HEK293T (cell line): ENCODE measurements around the gene GGTLC1.

Experiments used
- ARNT ChIP-seq: fragments of 450-650 bp; IDR thresholded peaks from 2 replicates; pipeline ENCODE4 v1.6.1; 2017; ENCODE audit warnings: mild to moderate bottlenecking
- BHLHE40 ChIP-seq: fragments of 450-650 bp; IDR thresholded peaks from 2 replicates; pipeline ENCODE4 v1.6.1; 2016; ENCODE audit warnings: mild to moderate bottlenecking, moderate library complexity, borderline replicate concordance
- FOXA1 ChIP-seq: fragments of 450-650 bp; IDR thresholded peaks from 2 replicates; pipeline ENCODE4 v1.6.1; 2016; ENCODE audit warnings: mild to moderate bottlenecking
- FOXK2 ChIP-seq: fragments of 450-650 bp; IDR thresholded peaks from 2 replicates; pipeline ENCODE4 v1.6.1; 2016; ENCODE audit warnings: mild to moderate bottlenecking
- FOXM1 ChIP-seq: fragments of 450-650 bp; IDR thresholded peaks from 2 replicates; pipeline ENCODE4 v1.6.1; 2017; ENCODE audit warnings: mild to moderate bottlenecking, borderline replicate concordance
- HDGF ChIP-seq: fragments of 450-650 bp; IDR thresholded peaks from 2 replicates; pipeline ENCODE4 v1.6.1; 2017; ENCODE audit warnings: antibody characterized with exemption, borderline replicate concordance
- L3MBTL2 ChIP-seq: fragments of 450-650 bp; conservative IDR thresholded peaks from 2 replicates; pipeline ENCODE4 v1.6.1; 2016; ENCODE audit warnings: mild to moderate bottlenecking
- LEF1 ChIP-seq: fragments of 450-650 bp; IDR thresholded peaks from 2 replicates; pipeline ENCODE4 v1.6.1; 2017; ENCODE audit warnings: mild to moderate bottlenecking, borderline replicate concordance
- NFRKB ChIP-seq: fragments of 450-650 bp; IDR thresholded peaks from 2 replicates; pipeline ENCODE4 v1.6.1; 2016; ENCODE audit warnings: mild to moderate bottlenecking, moderate library complexity
- PKNOX1 ChIP-seq: fragments of 450-650 bp; IDR thresholded peaks from 2 replicates; pipeline ENCODE4 v1.6.1; 2016
- SP1 ChIP-seq: fragments of 450-650 bp; IDR thresholded peaks from 2 replicates; pipeline ENCODE4 v1.6.1; 2017
- SUZ12 ChIP-seq: fragments of 450-650 bp; IDR thresholded peaks from 2 replicates; pipeline ENCODE4 v1.6.1; 2016; ENCODE audit warnings: mild to moderate bottlenecking
- TARDBP ChIP-seq: fragments of 450-650 bp; IDR thresholded peaks from 2 replicates; pipeline ENCODE4 v1.6.1; 2016
- ZNF384 ChIP-seq: fragments of 450-650 bp; IDR thresholded peaks from 2 replicates; pipeline ENCODE4 v1.6.1; 2016

- no peak for TF ChIP-seq FOXM1
- no peak for TF ChIP-seq FOXA1
- TF ChIP-seq L3MBTL2 = no peak
- no peak for TF ChIP-seq SP1
- no peak for TF ChIP-seq NFRKB
- no peak for TF ChIP-seq FOXK2
- TF ChIP-seq HDGF = no peak
- no peak for TF ChIP-seq ZNF384
- no peak for TF ChIP-seq TARDBP
- TF ChIP-seq BHLHE40 = no peak
- TF ChIP-seq LEF1 = no peak
- no peak for TF ChIP-seq SUZ12
- TF ChIP-seq PKNOX1 = no peak
- TF ChIP-seq ARNT = no peak
These were observed 42.4 kb downstream of the GGTLC1 start for GRCh38 chr20:23946206-23946605.
